Ishikawa (cell line): ENCODE data around the gene PCNT.

Experiments
- CEBPB ChIP-seq: IDR thresholded peaks from 2 replicates; pipeline ENCODE4 v1.6.1; 2012
- CREB1 ChIP-seq: IDR thresholded peaks from 2 replicates; pipeline ENCODE4 v1.6.1; 2012; ENCODE audit warnings: low read depth
- EGR1 ChIP-seq: IDR thresholded peaks from 2 replicates; pipeline ENCODE4 v1.6.1; 2012
- EP300 ChIP-seq: IDR thresholded peaks from 2 replicates; pipeline ENCODE4 v1.6.1; 2012; ENCODE audit warnings: borderline replicate concordance
- FOXM1 ChIP-seq: IDR thresholded peaks from 2 replicates; pipeline ENCODE4 v1.6.1; 2012; ENCODE audit warnings: low read depth, borderline replicate concordance
- MAX ChIP-seq: IDR thresholded peaks from 2 replicates; pipeline ENCODE4 v1.6.1; 2012
- NFIC ChIP-seq: IDR thresholded peaks from 2 replicates; pipeline ENCODE4 v1.6.1; 2012
- RAD21 ChIP-seq: IDR thresholded peaks from 2 replicates; pipeline ENCODE4 v1.6.1; 2012; ENCODE audit warnings: low read depth
- REST ChIP-seq: IDR thresholded peaks from 2 replicates; pipeline ENCODE4 v1.6.1; 2012; ENCODE audit warnings: low read depth, mild to moderate bottlenecking
- TAF1 ChIP-seq: IDR thresholded peaks from 2 replicates; pipeline ENCODE4 v1.6.1; 2012; ENCODE audit warnings: low read depth, mild to moderate bottlenecking
- TCF12 ChIP-seq: IDR thresholded peaks from 2 replicates; pipeline ENCODE4 v1.6.1; 2012; ENCODE audit warnings: low read depth
- TEAD4 ChIP-seq: IDR thresholded peaks from 2 replicates; pipeline ENCODE4 v1.6.1; 2012
- USF1 ChIP-seq: IDR thresholded peaks from 2 replicates; pipeline ENCODE4 v1.6.1; 2012
- YY1 ChIP-seq: IDR thresholded peaks from 2 replicates; pipeline ENCODE4 v1.6.1; 2012; ENCODE audit warnings: low read depth
- ZBTB7A ChIP-seq: IDR thresholded peaks from 2 replicates; pipeline ENCODE4 v1.6.1; 2012; ENCODE audit warnings: low read depth

PCNT gene

GRCh38 chr21:46469275-46469674 is 145.3 kb downstream of the PCNT start:
- TF ChIP-seq TEAD4 (no peak), ZBTB7A (no peak), TAF1 (no peak), CREB1 (no peak), YY1 (no peak), EGR1 (no peak), TCF12 (no peak), FOXM1 (no peak), USF1 (no peak)

GRCh38 chr21:46471514-46471913 is 147.6 kb downstream of the PCNT start:
- no peak for TF ChIP-seq RAD21
- no peak for TF ChIP-seq YY1
- no peak for TF ChIP-seq TEAD4

- TF ChIP-seq EP300 (no peak), REST (no peak), FOXM1 (no peak), TAF1 (no peak), EGR1 (no peak), TCF12 (no peak), MAX (no peak)
Measured at GRCh38 chr21:46472246-46472645, 148.3 kb downstream of the PCNT start.

- no peak for TF ChIP-seq FOXM1
- TF ChIP-seq NFIC: no peak
- TF ChIP-seq USF1: no peak
- TF ChIP-seq TAF1: no peak
- TF ChIP-seq TCF12: no peak
- TF ChIP-seq MAX: no peak
- no peak for TF ChIP-seq YY1
- TF ChIP-seq EP300: no peak
- no peak for TF ChIP-seq CREB1
- no peak for TF ChIP-seq TEAD4
- no peak for TF ChIP-seq EGR1
- TF ChIP-seq REST: no peak
- no peak for TF ChIP-seq RAD21
- TF ChIP-seq CEBPB: no peak
- TF ChIP-seq ZBTB7A: no peak
Measured at GRCh38 chr21:46474382-46474781, 150.4 kb downstream of the PCNT start.

- no peak for TF ChIP-seq REST
- no peak for TF ChIP-seq FOXM1
- TF ChIP-seq EP300: no peak
- no peak for TF ChIP-seq MAX
- no peak for TF ChIP-seq NFIC
- TF ChIP-seq CREB1: no peak
- TF ChIP-seq USF1: no peak
- TF ChIP-seq RAD21: no peak
- TF ChIP-seq YY1: no peak
Measured at GRCh38 chr21:46475296-46475695, 151.3 kb downstream of the PCNT start.
